Hematopoietic multipotent progenitor cell treated with erythropoietin and hydrocortisone succinate and interleukin-3 and kit ligand, for 6 days (in vitro differentiated cells): Measurements from ENCODE around the gene MTHFSD.

Experiments used
- DNase-seq: peaks from one replicate; pipeline ENCODE4 v3.0.0-alpha.2; 2015

Gene MTHFSD

DNA sequence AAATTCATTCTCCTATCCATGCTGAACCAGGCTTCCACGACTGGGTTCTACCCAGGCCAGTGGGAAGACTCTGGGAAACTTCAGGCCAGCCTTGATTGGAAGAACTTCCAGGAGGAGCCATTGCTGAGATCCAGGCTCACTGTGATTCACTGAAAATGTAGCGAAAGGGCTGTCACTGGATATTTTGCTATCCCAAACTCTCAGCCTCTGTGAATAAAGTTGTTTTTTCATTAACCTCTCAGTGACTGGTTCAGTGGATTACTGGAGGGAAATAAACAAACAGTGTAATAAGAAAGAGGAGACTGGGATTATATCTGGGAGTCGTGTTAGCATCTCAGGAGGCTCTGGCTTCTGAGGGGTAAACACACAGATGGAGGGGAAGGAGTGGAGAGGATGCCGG is 26.4 kb upstream of the MTHFSD start:
- no peak for DNase-seq

DNA sequence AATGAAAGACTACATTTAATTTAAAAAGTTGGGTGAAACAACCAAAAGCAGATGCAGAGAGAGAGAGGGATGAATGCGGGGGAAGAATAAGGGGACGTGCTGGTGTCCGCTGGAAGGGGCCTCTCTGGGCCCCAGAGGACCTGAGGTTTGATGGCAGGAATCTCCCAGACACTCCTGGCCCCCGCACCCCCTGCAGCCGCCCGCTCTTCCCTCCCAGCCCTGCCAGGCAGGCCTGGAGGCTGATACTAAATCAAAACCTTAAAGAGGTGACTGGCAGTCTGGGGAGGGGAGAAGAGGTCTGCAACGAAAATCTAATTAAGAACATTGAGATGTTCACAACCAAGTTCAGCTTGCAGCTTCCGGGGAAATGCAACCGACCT is 25.7 kb upstream of the MTHFSD start:
- no peak for DNase-seq

DNA sequence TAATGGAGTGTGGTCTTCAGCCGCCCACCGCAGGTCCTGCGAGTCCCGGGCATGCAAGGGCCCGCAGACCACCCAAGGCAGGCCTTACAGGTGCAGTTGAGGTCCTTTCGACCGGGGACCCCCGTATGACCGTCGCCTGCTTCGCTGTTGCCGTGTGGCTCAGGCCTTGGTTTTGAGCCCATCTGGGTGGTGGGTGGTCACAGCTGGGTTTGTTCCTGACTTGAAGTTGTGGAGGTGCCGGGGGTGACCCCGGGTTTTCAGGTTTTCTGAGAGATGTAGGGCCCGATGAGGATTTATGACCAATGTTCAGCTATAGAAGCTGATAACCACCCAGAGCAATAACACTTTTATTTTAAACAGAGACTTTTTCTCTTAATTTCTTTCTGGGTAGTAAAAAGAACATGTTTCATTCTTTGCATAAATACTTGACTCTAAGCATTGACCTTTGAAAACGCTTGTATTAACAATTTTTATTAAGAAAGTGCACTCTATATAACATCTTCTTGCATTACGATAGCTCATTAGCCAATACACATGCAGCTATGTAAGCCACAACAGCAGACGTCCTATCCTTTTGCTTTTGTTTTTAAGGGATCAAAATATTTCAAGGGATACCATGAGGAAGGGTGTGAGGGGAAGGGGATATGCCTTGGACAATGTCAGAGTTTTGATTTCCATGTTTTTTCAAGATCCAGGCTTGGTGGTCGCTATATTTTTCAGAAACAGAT is 25.2 kb upstream of the MTHFSD start:
- DNase-seq = no peak

DNA sequence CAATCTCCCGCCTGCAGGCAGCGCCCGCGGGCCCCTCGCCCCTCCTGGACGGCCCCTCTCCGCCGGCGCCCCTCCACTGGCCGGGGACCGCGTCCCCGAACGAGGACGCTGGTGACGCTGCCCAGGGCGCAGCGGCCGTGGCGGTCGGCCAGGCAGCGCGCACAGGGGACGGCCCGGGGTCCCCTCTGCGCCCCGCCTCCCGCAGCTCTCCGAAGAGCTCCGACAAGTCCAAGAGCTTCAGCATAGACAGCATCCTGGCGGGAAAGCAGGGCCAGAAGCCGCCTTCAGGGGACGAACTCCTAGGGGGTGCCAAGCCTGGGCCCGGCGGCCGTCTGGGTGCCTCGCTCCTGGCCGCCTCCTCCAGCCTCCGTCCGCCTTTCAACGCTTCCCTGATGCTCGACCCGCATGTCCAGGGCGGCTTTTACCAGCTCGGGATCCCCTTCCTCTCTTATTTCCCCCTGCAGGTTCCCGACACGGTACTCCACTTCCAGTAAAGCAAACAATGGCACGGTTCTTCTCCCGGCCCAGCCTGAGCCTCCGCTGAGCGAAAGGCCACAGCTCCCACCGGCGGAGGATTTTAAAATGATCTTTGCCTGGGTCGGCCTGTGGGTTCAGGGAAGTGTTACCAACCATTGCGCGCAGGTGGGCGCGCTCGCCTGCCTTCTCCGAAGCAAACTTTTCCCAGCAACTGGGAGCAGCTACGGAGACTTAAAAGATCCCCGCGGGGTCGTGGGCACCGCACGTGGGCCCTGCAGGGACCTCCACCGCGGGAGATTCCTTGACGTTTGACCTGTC is 24.4 kb upstream of the MTHFSD start:
- DNase-seq = no peak

DNA sequence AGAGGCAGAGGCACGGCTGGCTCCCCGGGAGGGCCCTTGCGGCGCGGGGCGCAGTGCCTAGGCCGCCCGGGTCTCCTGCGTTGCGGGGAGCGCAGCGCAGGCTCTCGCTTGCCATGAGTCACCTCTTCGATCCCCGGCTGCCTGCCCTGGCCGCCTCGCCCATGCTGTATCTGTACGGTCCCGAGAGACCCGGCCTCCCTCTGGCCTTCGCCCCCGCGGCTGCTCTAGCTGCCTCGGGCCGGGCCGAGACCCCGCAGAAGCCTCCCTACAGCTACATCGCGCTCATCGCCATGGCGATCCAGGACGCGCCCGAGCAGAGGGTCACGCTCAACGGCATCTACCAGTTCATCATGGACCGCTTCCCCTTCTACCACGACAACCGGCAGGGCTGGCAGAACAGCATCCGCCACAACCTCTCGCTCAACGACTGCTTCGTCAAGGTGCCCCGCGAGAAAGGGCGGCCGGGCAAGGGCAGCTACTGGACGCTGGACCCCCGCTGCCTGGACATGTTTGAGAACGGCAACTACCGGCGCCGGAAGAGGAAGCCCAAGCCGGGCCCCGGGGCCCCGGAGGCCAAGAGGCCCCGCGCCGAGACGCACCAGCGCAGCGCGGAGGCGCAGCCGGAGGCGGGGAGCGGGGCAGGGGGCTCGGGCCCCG is 23.7 kb upstream of the MTHFSD start:
- DNase-seq = no peak

DNA sequence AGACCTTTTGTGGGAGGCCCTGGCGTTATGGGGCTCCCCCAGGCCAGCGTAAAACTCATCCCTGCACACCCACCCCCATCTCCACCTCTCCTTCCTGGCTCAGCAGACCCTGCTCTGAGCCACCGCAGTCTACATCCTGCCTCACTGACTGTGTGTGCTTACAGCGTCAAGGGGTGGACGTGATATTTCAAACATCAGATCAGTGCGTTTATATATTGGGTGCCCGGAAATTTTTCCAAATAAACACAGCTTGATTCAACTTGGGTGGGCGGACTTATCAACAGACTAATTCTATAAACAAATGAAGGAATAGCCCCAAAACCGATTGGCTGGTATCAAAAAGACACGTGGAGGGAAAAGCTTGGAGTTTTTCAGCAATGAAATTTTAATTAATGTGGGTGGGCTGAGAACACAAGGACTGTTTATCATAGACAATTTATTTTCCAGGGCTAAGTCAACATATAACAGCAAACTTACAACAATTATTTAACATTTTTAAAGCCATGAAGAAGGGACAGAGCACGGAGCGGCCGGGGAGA is 23.1 kb upstream of the MTHFSD start, which contains the start of gene FOXL1:
TSS of gene FOXL1 (plus strand) at position 489 of the 539 bp plus-strand sequence. CDS start 175 bp downstream, outside the sequence.
- no peak for DNase-seq

DNA sequence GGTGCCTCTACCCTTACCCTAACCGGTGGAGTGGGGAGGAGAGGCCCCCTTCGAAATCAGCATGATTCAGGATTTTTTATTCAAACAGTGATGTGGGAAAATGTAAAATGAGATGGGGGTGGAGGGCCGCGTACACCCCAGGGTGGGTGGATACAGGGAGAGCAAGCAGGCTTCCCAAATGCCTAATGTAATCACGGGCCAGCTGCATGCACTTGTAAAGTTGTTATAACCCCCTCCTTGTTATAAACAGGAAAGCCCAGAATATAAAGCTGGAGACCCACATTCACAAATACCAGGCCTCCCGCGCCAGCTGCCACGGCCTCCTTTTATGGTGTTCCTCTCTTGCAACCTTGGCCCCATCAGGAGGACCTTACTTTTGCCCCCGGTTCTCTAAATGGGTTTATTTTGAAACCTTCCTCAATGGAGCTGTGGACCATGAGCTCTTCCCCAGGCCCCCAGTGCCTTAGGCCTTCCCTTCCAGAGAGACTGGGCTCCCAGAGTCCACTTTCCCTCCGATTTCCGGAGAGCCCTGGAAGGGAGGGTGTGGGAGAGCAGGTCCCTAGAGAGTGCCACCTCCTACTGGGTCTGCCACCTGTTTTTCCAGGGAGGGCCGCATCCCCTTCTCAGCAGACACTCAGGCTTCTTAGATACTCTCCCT is 22.4 kb upstream of the MTHFSD start:
- no peak for DNase-seq

DNA sequence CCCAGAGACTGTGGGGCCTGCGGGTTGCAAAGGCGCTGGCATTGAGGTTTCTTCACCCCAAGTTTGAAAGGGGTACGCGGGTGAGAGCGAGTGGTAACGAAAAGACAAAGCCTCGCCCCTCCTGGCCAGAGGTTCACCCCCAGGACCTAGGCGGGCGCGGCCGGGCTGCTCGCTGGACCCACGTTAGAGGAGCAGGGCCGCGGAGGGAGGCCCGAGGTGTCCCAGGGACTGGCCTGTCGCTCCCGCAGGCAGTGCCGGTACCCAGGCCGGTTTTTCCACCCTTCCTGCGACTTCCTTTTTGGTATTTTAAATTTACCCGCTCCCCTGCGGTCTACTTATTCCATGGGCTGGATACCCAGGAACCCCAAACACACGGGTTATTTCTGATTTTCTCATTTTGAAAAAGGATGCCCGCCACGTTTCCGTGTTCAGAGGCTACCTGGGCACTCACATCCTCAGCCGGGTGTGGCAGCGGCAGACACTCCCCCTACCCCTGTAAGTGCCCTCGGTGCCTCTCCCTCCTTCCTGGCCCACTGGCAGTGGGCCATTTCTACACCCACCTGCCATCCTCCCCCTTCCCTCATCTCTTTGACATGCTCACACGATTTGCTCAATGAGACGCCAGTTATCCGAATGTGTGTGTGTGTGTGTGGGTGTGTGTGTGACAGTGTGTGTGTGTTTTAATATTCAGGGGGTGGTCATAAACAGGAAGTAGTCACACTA is 21.7 kb upstream of the MTHFSD start:
- no peak for DNase-seq

DNA sequence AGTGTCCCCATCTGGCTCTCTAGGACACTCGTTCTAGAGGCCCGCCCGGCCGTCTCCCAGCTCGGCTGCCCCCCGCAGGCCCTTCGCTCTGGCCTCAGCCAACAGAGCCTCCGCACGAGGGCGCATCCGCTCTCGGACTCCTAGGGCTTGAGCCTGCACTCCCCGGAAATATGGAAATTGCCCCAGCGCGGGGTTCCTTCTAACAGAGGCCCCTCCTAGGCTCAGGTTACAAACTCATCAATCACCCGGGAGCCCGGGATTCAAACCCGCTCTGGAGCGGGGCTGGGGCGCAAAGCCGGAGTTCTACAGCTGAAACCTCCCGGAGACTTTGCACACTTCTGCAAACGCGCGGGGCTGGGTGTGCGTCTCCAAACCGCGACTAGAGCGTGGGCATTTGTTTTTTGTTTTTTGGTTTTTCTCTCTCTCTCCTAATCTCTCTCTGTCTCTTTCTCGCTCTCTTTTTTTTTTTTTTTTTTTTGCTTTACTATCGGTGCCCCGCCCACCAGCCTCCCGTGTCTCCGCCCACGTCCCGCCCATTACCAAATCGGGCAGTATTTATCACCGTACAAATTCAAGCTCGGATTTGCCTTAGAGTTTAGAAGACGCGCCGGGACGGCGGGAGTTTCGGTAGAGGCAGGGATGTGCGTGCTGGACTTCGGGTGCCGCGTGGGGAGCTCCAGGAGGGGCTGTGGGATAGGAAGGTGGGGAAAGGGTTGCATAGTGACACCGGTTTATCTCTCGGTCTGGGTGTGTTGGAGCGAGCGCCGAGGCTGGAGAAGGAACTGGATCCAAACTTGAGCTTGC is 20.9 kb upstream of the MTHFSD start:
- DNase-seq = peak; percentile 70

DNA sequence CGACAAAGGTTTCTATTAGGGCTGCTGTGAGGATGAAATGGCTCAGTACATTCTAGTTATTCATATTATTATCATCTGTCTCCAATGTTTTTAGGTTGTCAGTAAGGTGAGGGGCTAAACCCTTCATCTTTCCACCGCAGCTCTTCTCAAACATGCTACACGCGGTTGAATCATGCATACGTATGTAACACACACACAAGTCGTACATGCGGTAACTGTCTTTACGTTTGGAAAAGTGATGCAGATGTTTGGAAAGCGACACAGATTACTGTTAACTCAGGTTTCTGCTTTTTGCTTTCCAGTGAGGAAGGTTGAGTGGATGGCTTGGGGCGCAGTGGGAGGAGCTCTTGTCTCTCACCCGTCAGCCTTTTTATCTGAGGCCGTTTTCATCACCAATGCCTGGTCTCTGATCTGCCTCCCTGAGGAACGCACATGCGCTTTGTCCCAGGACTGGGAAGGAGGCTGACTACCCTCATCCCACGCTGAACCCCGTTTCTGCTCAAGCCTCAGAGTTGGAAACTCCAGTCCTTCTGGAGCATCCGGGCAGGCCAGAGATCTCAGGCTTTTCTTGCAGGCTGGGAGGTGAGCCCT is 20.2 kb upstream of the MTHFSD start:
- DNase-seq = no peak

DNA sequence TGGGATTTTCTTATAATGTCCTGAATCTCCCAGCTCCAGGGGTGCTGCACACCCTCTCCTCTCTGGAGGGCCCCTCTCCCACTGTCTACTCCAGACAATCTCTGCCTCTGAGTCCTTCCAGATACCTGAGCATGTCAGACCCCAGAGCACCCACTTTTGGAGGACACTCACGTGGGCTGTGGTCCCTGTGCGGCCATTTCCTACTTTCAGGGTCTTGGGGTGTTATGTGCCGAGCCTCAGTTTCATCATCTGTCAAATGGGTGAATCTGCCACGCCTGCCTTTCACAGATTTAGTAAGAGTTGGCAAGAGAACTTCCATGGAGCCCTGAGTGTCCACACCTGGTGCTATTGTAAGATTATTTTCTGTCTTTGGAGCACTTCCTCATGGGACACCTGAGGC is 19.6 kb upstream of the MTHFSD start:
- DNase-seq = no peak

DNA sequence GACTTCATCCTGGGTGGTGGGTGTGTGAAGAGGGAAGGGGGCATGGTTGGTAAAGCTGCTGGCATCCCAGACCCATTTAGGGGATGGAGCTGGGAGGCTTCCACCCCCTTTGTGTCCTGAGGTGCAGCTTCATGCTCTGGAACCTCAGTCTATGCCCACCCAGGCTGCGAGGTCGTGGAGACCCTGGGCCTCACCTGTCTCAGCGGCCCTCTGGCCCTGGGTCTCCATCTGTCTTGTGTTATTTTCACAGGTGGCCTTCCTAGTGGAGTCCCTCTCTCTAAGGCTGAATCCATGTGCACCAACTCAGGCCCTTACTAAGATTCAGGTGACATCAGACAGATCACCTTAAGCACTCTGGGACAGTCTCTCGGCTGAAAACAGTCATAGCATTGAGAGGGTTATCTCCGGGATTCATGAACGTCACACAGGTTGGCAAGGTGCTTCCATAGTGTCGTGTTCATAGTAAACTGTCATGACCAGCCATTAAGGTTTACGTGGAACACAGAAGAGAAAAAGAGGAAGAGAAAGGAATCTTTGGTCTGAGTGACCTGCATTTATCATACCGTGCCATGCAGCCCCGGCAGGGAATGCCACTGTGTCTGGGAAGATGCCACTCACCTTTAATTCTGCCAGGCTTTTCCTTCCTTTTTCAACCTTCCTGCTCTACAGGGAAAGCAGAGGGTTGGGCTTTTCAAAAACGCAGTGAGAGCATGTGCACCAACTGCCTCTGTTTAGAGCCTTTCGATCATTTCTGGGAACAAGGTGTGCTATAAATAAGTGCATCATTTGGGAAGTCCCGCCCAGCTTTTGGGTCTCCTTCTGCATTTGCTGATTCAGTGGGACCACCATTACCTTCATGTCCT is 18.8 kb upstream of the MTHFSD start:
- DNase-seq = no peak

DNA sequence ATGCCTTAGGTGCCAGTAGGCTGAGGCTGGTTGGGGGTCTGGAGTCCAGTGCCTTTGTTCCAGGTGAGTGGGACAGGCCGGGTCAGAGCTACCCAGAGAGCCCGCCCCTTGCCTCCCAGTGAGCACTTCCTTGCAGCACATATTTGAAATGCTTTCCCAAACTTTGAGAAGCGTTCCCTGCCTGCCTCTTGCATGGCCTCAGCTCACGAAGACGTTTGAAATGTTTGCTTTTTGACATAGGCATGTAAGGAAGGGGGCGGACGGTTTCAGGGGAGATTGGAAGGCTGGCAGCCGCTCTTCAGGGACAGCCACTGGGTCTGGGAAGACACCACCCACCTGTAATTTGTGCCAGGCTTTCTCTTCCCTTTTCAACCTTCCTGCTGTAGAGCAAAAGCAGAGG is 18.2 kb upstream of the MTHFSD start:
- no peak for DNase-seq

DNA sequence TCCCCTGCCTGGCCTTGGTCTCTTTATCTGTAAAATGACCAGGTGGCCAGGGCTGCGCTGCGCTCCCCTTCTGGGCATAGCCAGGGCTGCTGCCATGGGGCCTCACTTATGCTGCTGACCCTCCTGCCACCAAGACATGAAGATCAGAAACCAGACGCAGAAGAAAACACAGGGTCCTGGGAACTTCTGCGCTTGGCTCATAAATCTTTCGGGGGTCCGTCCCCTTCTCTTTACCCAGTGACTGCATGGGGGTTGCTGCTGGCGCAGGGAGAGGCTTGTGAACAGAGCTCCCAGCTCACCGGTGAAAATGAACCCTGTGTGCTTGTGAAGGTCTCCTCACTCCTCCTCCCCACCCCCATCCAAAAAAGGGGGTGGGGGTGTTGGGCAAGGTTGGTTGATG is 17.6 kb upstream of the MTHFSD start:
- DNase-seq = no peak

DNA sequence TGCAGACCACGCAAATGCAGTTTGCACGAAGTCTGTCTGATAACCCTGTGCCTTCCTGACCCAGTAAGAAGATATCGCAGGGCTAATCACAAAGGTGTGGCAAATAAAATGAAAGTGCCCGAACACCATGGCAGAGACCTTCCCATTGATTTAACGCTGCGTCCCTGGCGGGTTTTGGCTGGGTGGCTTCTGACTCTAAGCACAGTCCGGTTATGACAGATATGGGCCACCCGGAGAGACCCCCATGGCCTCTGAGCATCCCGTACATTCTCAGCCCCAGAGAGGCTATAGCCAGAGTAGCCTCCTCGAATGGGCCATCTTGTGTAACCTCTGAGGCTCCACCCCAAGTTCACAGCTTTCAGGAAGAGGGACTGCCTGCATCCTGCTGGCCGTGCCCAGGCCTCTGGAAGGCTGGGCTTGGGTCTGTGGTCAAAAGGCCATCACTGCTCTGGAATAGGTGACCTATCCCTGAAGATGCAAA is 17.0 kb upstream of the MTHFSD start:
- no peak for DNase-seq

DNA sequence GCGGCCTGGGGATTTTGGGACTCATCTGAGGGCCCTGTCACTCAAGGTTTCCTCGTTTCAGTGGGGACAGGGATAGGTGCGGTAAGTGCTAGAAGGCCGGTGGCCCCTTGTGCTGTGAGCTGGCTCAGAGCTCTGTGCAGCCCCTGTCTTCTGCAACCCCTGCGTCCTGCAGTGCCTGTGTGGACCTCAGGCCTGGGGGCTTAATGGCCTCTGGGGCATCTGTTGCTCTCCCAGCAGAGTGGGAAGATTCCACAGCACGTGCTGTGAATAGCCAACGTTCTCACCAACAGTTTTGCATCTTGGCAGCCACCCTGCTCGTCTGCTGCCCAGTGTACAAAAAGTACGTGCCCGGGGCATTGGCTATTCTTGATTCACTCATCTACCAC is 16.5 kb upstream of the MTHFSD start:
- DNase-seq = no peak

DNA sequence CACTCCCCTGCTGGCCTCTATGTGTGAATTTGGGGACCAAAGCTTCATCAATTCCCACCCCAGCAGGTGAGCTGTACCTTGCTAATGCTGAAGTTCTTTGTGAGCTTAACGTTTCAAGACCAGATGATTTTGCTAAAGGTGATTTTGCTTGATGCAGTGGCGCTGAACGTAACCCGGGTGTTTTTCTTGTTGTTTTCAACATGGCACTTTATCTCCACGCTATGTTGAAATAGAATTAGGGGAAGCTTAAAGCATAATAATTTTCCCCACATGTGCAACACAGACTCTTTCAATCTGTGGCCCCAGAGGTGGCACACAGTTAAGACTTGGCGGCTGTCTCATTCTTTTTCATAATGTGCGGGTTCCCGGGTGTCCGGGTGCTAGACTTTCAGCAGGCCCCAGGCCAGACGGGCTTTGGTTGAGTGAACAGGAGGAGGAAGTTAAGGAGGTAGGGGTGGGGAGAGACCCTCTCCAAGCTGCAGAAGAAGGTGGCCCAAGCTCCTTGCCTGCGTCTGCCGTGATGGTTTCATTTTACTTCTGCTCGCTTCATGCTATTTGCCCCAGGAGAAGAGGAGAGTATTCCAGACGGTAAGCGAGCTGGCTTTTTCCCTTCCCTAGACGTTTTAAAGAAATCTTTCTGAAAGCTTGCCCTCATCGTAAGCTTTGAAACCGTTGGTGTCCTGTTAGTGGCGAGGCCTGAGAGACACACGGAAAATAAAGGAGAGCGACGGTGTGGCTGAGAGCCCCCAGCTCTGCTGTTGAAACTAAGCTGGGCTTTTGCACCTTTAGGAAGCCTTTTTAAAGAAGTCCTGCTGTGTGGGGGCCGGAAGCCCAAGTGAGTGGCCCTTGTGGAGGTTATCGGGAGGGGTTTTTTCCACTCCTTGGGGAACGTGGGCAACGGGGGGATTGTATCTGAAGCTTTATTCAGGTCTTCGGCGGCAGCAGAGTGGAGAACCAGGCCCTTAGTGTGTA is 15.8 kb upstream of the MTHFSD start:
- DNase-seq = no peak

DNA sequence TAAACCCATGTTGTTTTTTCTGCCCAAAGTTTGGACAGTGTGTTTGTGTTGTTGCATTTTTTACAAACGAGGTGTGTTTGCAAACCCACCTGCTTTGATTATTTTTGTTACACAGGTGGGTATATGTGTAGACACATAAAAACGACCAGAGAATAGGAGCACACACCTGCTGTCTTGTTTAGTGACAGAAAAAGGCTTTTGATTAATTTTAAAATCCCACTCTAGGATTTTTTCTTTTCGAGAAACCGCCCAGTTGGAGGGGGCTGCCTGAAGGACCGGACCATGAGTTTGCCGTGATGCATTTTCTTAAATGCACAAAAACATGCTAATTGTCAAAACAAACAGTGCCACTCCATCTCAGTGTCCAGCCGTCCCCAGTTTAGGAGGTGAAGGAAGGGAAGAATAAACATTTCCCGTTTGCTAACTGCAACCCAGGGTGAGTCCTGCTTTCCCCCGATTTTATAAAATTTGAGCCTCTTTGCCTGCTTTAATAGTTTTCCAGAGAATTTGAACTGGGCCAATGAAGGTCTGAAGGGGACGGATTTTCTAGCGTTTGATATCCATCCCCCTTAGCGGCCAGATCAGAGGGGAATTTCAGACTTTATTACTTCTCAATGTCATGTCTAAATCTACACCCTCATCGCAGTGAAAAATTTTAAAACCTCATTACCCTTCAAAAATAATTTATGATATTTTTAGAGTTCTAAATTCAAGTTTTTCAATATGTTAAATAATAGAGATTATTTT is 14.8 kb upstream of the MTHFSD start:
- no peak for DNase-seq
